Measurements from ENCODE around the gene ZNF322. TPM values are rescaled to one million over a fixed set of nuclear protein-coding genes. Genes with fewer than 3 reads are reported as not detected.

ZNF322 gene
- total and polyA plus RNA-seq, 2 of the 8 experiments (the other 6 are each of a cell fraction or from before 2014, with no cell fraction given) = 5.3 to 35.0 TPM

DNA sequence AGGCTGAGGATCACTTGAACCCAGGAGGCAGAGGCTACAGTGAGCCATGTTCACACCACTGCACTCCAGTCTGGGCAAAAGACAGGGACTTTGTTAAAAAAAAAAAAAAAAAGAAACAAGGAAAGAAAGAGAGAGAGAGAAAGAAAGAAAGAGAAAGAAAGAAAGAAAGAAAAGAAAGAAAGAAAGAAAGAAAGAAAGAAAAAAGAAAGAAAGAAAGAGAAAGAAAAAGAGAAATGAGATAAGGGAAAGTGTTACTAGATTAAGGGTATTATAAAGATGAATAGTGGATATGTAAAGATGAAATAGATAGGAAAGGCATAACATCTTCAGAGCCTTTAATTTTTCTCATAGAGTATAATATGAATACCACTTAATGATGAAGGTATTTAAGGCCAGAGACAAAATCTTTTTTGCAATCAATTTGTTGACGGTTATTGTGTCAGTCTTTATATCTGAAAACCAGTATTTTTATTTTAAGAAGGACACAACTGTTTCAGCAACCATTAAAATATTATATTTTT lies 36.1 kb downstream of the ZNF322 start (continued):
- TF ChIP-seq CTCF (IDR thresholded peaks at IDR 0.05; ENCODE audit: control extremely low read depth in 1 of 3, insufficient read depth in 1 of 3, low read depth in 1 of 3, low read length in 3 of 3) (no peak), JUN (IDR thresholded peaks at IDR 0.05; ENCODE audit: low read depth, low read length) (no peak), PHF8 (conservative IDR thresholded peaks at IDR 0.05; ENCODE audit: low read depth, low read length) (no peak)
- TF ChIP-seq, protein P1, sequence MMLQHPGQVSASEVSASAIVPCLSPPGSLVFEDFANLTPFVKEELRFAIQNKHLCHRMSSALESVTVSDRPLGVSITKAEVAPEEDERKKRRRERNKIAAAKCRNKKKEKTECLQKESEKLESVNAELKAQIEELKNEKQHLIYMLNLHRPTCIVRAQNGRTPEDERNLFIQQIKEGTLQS (IDR thresholded peaks at IDR 0.05; ENCODE audit: insufficient read depth, low read depth, low read length) = no peak

All from H1 (cell line).